Lower leg skin (tissue), 4 donors: ENCODE measurements around the gene TJAP1. TPM values are rescaled to one million over a fixed set of nuclear protein-coding genes. Genes with fewer than 3 reads are reported as not detected.
A peak's percentile ranks its signal among the peaks of the same experiment; 100 is the strongest.

Experiments
- DNase-seq, 2 donors: peaks; one replicate each; pipeline ENCODE4 v3.0.0-alpha.2; 2019; ENCODE audit warnings: low spot score in 2 of 2
- H3K4me3 ChIP-seq: fragments of 200-600 bp; sonication (generic); 2 replicates; pipeline ENCODE4 v1.5.1; 2017; ENCODE audit warnings: mild to moderate bottlenecking, low read depth; ENCODE audit not compliant: poor library complexity, severe bottlenecking
- POLR2A ChIP-seq, 2 donors: fragments of 450-650 bp; IDR thresholded peaks; one replicate each; pipeline ENCODE4 v1.6.1; 2016 to 2017; ENCODE audit warnings: antibody characterized with exemption in 2 of 2, mild to moderate bottlenecking in 1 of 2, moderate library complexity in 1 of 2
- WGBS, 2 donors: methylation state at CpG; one replicate each; pipeline ENCODE4 v1.1.5; 2018; 5-methylcytosine and 5-hydroxymethylcytosine counted together
- intact Hi-C: fragments of 100-400 bp; cut with DNase I; formaldehyde crosslinking; loops from one replicate; pipeline ENCODE4 v1.15.0; 2023; ENCODE audit warnings: low total_unique reads
- total RNA-seq, 4 donors: library from RNA; depleted of rRNA; stranded (reverse); fragments of >200 nt; gene quantifications; one replicate each; pipeline ENCODE4 v1.1.0, GENCODE V29; 2016
- TF ChIP-seq, protein P1 (sequence below), 3 donors: fragments of 450-650 bp; IDR thresholded peaks; one replicate each; pipeline ENCODE4 v1.5.1; 2016; ENCODE audit warnings: antibody characterized with exemption in 3 of 3, mild to moderate bottlenecking in 3 of 3, moderate library complexity in 2 of 3

TJAP1 gene
- total RNA-seq, 4 donors from 2014 or later, result 15.9 to 30.4 (median 23.8) TPM

DNA sequence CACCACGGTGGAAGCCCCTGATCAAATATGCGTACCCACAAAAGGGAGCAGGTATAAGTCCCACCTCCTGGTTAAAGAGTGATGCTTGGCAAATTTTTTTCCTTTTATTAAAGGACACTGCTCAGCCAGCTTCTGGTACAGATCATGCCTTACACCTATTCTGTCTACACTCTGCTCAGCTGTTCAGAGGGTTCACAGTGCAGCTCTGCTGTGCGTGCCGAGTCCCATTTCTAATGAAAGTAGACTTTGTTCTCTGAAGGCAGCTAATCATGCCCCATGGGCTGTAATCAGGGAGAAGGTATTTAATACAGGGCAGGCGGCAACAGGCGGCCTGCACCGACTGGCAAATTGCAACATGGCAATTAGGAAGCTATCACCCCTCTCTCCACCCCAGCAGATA lies 16.5 kb downstream of the TJAP1 start:
- intact Hi-C loops, result no loop called here
- no peak overlapping the region for H3K4me3 ChIP-seq
- TF ChIP-seq, protein P1, sequence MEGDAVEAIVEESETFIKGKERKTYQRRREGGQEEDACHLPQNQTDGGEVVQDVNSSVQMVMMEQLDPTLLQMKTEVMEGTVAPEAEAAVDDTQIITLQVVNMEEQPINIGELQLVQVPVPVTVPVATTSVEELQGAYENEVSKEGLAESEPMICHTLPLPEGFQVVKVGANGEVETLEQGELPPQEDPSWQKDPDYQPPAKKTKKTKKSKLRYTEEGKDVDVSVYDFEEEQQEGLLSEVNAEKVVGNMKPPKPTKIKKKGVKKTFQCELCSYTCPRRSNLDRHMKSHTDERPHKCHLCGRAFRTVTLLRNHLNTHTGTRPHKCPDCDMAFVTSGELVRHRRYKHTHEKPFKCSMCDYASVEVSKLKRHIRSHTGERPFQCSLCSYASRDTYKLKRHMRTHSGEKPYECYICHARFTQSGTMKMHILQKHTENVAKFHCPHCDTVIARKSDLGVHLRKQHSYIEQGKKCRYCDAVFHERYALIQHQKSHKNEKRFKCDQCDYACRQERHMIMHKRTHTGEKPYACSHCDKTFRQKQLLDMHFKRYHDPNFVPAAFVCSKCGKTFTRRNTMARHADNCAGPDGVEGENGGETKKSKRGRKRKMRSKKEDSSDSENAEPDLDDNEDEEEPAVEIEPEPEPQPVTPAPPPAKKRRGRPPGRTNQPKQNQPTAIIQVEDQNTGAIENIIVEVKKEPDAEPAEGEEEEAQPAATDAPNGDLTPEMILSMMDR (IDR thresholded peaks at IDR 0.05), result no peak
- TF ChIP-seq POLR2A (IDR thresholded peaks at IDR 0.05), result no peak
- WGBS, 2 donors, result 48 to 59% methylated on average over 7 of the region's 7 CpGs
- DNase-seq, result no peak

DNA sequence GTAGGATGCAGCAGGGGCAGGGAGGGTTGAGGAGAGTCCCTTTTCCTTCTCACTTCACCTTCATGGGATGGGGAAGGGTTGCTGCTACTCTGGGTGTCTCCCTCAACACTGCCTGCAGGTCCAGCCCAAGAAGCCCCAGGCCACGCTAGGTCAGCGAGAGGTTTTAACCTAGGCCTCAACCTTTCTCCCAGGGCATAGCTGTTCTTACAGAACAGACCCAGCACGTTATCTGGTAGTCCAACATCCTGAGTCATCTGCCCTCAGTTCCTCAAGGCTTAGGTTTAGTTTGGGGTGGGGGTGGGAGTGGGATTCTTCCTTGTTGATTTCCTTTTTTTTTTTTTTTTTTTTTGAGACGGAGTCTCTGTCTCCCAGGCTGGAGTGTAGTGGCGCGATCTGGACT lies 17.0 kb downstream of the TJAP1 start:
- DNase-seq, result no peak
- H3K4me3 ChIP-seq, result no peak overlapping the region
- intact Hi-C loops, result no loop called here
- TF ChIP-seq, protein P1 (IDR thresholded peaks at IDR 0.05), result no peak
- 68 to 80% methylated on average over 6 of the region's 6 CpGs for WGBS, 2 donors

DNA sequence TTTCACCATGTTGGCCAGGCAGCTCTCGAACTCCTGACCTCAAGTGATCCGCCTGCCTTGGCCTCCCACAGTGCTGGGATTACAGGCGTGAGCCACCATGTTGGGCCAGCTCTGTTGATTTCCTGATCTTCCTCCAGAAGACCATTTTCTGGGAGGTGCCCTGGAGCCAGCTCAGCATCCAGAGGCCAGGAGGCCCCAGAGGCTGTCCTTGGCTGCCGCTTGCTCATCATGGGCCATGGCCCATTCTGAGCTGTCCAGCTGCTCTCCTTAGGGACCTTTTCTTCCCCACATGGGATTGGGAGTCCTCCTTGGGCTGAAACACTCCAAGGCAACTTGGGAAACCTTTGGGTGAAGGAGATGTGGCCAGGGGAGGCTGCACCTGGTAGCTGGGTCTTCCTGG lies 17.4 kb downstream of the TJAP1 start:
- DNase-seq, result no peak
- H3K4me3 ChIP-seq, result no peak overlapping the region
- TF ChIP-seq, protein P1 (IDR thresholded peaks at IDR 0.05), result no peak
- TF ChIP-seq POLR2A (IDR thresholded peaks at IDR 0.05), result no peak
- intact Hi-C loops, result no loop called here
- 89 to 90% methylated on average over 4 of the region's 4 CpGs for WGBS, 2 donors

DNA sequence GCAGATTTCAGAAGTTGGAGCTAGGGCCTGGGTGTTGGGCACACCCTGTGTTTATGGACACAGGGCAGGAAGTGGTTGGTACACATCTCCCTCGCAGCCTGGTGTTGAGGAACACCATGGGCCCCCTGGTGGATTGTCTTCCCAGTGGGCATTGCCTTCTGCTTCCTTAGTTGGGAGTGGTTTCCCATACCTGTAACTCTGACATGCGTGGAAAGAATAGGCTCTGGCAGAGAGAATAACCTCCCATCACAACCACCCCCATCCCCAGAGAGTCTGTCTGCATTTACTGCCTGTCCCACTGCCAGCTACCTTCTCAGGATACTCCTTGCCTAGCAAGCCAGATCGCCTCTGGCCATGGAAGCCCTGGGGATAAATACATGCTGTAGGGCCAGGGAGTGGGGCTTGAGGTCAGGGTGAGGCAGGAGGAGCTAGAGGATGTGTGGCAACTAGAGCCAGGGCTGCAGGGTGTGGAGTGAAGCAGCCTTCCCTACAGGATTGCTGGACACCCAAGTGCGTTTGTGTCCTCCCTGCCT lies 18.1 kb downstream of the TJAP1 start:
- no peak for DNase-seq
- 34 to 52% methylated on average over 4 of the region's 4 CpGs for WGBS, 2 donors
- intact Hi-C loops, result no loop called here
- H3K4me3 ChIP-seq, result no peak overlapping the region
- TF ChIP-seq, protein P1 (IDR thresholded peaks at IDR 0.05), result no peak
- no peak for TF ChIP-seq POLR2A (IDR thresholded peaks at IDR 0.05)

DNA sequence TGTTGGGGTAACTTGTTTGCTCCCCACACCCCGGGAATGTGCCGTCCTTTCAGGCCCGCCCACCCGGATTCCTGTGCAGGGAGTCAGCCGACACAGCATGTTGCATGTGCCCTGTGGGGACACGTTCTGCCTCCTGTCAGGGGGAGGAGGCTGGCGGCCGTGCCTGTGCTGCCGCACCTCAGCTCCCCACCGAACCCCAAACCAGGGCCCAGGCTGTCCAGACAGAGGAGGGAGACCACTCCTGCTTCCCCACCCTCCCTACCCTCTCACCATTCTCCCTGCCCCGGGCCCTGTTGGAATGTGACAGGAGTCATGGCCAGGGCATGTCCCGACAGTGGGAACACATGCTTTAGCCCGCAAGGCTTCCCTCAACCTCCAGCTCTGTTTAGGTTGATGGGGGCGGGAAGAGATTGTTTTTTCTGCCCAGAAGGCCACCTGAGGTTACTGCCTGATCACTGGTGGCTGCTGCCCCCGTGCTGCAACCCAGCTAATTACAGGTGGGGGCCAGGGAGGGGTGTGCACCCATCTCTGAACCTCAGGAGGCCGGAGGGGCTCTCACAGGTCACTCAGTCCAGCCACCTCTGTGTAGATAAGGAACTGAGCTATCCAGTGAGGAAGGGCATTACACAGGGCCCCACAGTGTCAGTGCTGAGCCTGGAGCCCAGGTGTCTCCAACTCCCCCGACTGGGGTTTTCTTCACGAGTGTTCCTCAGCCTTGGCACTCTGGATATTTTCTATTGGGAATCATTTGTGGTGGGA lies 19.2 kb downstream of the TJAP1 start:
- WGBS, 2 donors, result 39 to 43% methylated on average over 17 to 18 of the region's 18 CpGs

More for the DNA sequence above, 19.2 kb downstream of the TJAP1 start:
- TF ChIP-seq POLR2A (IDR thresholded peaks at IDR 0.05), result no peak
- TF ChIP-seq, protein P1 (IDR thresholded peaks at IDR 0.05), result no peak
- intact Hi-C loops, result no loop called here
- DNase-seq, result peak; percentile 45 to 89
- no peak overlapping the region for H3K4me3 ChIP-seq
